NCI-H1930 (cell line): ENCODE measurements around the gene NUS1.
"Not testable (repeated sequence)": the region's sequence is repeated elsewhere in the genome, so short reads cannot be mapped to it uniquely, and the experiment has no call there.

Source experiments
- DNase-seq, 2 experiments: peaks; one replicate each; lab custom pipeline; 2025; lab: John Stamatoyannopoulos, UW

Gene NUS1

DNA sequence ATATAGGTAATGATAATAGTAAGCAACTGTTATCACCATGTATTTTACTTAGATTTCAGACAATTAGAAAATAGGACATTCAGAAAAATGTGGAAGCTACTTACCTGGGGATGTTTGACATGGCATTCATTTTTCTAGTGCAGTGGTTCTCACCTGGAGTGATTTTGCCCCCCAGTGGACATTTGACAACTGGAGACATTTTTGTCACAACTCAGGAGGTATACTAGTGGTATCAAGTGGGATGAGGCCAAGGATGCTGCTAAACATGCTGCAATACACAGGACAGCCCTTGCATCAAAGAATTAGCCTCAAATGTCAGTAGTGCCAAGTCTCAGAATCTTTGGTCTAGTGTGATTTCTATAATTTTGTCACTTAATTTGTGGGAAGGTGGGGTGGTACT lies 36.1 kb downstream of the NUS1 start:
- no peak for DNase-seq

GRCh38 chr6:117718895-117719294 lies 43.6 kb downstream of the NUS1 start:
- no peak for DNase-seq

GRCh38 chr6:117721520-117721919 lies 46.3 kb downstream of the NUS1 start:
- not testable (repeated sequence) for DNase-seq

GRCh38 chr6:117728626-117729025 lies 53.4 kb downstream of the NUS1 start:
- no peak for DNase-seq

DNA sequence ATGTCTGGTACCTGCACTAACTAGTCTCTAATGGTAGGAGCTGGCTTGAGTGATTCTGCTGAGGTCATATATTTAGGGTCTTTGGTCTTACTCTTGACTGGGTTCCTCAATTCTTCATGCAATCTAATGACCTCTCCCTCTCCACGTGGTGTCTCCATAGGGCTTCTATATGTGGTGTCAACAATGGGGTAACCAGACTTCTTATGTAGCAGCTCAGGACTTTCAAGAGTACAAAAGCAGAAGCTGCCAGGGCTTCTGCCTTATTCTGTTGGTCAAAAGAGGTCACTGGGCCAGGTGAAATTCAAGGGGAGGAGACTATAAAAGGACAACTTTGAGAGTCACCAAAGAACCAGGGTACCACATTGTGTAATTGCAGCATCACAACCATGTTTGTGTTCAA lies 54.3 kb downstream of the NUS1 start:
- DNase-seq, result no peak

GRCh38 chr6:117733341-117733740 lies 58.1 kb downstream of the NUS1 start:
- DNase-seq, result no peak

- no peak for DNase-seq
Observed at GRCh38 chr6:117739869-117740268, 64.6 kb downstream of the NUS1 start.

DNA sequence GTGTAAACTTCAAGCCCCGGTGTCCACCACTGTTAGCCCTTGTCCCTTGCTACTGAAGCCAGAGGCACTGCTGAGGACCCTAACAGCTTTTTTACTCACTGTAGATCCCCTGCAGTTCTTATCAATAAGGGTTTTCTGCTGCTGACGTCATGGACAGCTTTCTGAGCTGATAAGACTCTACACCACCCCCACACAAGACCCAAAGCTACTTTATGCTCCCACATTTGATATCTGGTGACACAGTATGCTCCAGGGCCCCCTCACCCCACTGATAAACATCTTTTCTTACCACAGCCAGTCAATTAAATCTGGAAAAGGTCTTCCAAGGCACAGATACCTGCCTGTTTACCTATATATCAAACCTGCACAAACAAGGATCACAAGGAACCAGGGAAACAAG lies 65.3 kb downstream of the NUS1 start:
- no peak for DNase-seq

- DNase-seq, result not testable (repeated sequence)
Observed at GRCh38 chr6:117750675-117751074, 75.4 kb downstream of the NUS1 start.
